HFFc6 (cell line): ENCODE results near the gene KMT2C. TPM values are rescaled to one million over a fixed set of nuclear protein-coding genes. Genes with fewer than 3 reads are reported as not detected.

Experiments used
- DNase-seq: peaks from one replicate; pipeline ENCODE4 v3.0.0-alpha.2; 2018
- H3K27ac Mint-ChIP-seq: 2 replicates; pipeline ENCODE4 v1.8.0; 2020; ENCODE audit warnings: mild to moderate bottlenecking, mixed read lengths
- H3K27me3 Mint-ChIP-seq: 2 replicates; pipeline ENCODE4 v1.8.0; 2021; ENCODE audit warnings: mild to moderate bottlenecking, moderate library complexity, mixed read lengths; ENCODE audit not compliant: insufficient read depth
- H3K36me3 Mint-ChIP-seq: 2 replicates; pipeline ENCODE4 v1.8.0; 2021; ENCODE audit warnings: low read depth, mixed read lengths
- H3K4me1 Mint-ChIP-seq: 2 replicates; pipeline ENCODE4 v1.8.0; 2020; ENCODE audit warnings: low read depth, mixed read lengths
- H3K4me3 Mint-ChIP-seq: 2 replicates; pipeline ENCODE4 v1.8.0; 2020; ENCODE audit warnings: mild to moderate bottlenecking, moderate library complexity, mixed read lengths
- H3K9me3 Mint-ChIP-seq: 2 replicates; pipeline ENCODE4 v1.8.0; 2020; ENCODE audit warnings: mild to moderate bottlenecking, mixed read lengths
- CTCF ChIP-seq: fragments of 200-600 bp; sonication (generic); IDR thresholded peaks from 2 replicates; pipeline ENCODE4 v1.5.0; 2021; ENCODE audit warnings: antibody characterized with exemption, mild to moderate bottlenecking
- total RNA-seq, 6 experiments: library from RNA; stranded (reverse); fragmentation: NEBNext Ultra II Directional; extraction: Animal tissue kit (Norgen Biotek cat#: 25700); gene quantifications; 2 replicates in 1 of 6; 3 replicates in 5 of 6; pipeline ENCODE4 v1.2.3, GENCODE V29; 2021

The KMT2C gene
- total RNA-seq, 6 experiments from 2014 or later: 23.5 to 30.8 (median 26.0) TPM

GRCh38 chr7:152086513-152086912, 349.3 kb downstream of the KMT2C start:
- Mint-ChIP-seq H3K4me3 (no peak overlapping the region), H3K36me3 (peaks cover 17% of the 10 kb centered on the region), H3K9me3 (peaks cover 18% of the 10 kb centered on the region), H3K27me3 (no peaks in the 10 kb centered on the region; the same call in 1 of the 2 replicates), H3K27ac (no peak overlapping the region), H3K4me1 (peaks cover 3% of the 10 kb centered on the region; the same call in 1 of the 2 replicates)
- DNase-seq: no peak
- TF ChIP-seq CTCF: no peak

DNA sequence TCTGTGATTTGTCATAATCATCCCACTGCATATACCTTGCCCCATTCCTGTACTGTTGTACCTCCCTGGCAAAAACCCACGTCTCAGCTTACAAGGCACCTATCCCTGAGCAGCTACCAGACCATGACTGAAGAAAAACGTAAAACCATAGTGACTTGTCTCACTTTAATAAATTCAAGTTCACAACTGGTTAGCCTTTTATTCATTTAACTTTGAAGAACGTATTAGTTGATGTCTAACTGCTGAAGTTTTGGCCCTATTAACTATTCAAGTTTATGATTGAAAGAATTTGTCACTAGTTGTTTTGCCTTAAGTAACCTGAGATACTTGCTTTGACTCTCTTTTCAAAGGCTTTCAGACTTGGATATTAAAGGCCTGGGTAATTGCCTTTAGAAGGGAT, 350.7 kb downstream of the KMT2C start:
- Mint-ChIP-seq H3K4me3 (no peak overlapping the region), H3K4me1 (peaks cover 10% of the 10 kb centered on the region; the same call in 1 of the 2 replicates), H3K27ac (no peak overlapping the region), H3K27me3 (no peaks in the 10 kb centered on the region), H3K36me3 (peaks cover 17% of the 10 kb centered on the region), H3K9me3 (peaks cover 18% of the 10 kb centered on the region)
- TF ChIP-seq CTCF: no peak
- DNase-seq: no peak

Other genes starting within 250 kb of the KMT2C start
- gene XRCC2, start 240.1 kb upstream of the KMT2C start, total RNA-seq: 1 to 10 TPM; 1.8 to 3.8 (median 3.4) TPM